Cardiac fibroblast (primary cell): Measurements from ENCODE around the gene DCXR.

ENCODE experiments used
- DNase-seq, 2 donors: peaks; one replicate each; pipeline versions ENCODE4 v3.0.0 to v3.0.0-alpha.2; 2010; ENCODE audit warnings: low read depth in 2 of 2
- H3K4me3 ChIP-seq, 2 donors: replicated peaks in 1 of 2; 1 replicate in 1 of 2; 2 replicates in 1 of 2; pipeline ENCODE4 v1.5.1; 2011; ENCODE audit warnings: low read depth in 2 of 2, low read length in 2 of 2, mild to moderate bottlenecking in 2 of 2, moderate library complexity in 1 of 2
- CTCF ChIP-seq: IDR thresholded peaks from one replicate; pipeline ENCODE4 v1.5.1; 2011; ENCODE audit warnings: low read depth, mild to moderate bottlenecking, low read length, inconsistent platforms

DCXR gene

GRCh38 chr17:82010575-82011525 is 26.6 kb downstream of the DCXR start:
- TF ChIP-seq CTCF, result no peak
- H3K4me3 ChIP-seq, result no peak overlapping the region
- no peak for DNase-seq

- DNase-seq, result no peak
- no peak for TF ChIP-seq CTCF
- H3K4me3 ChIP-seq, result no peak overlapping the region
These were observed 28.1 kb downstream of the DCXR start for GRCh38 chr17:82009413-82009812.

GRCh38 chr17:82008941-82009405 is 28.5 kb downstream of the DCXR start:
- DNase-seq, result no peak
- H3K4me3 ChIP-seq, result no peak overlapping the region
- no peak for TF ChIP-seq CTCF

GRCh38 chr17:82008258-82008940 is 29.1 kb downstream of the DCXR start:
- no peak overlapping the region for H3K4me3 ChIP-seq
- no peak for DNase-seq
- no peak for TF ChIP-seq CTCF

GRCh38 chr17:82007495-82008257 is 29.8 kb downstream of the DCXR start:
- H3K4me3 ChIP-seq, result no peak overlapping the region
- TF ChIP-seq CTCF, result no peak
- DNase-seq, result no peak

GRCh38 chr17:82007228-82007494 is 30.3 kb downstream of the DCXR start:
- no peak for TF ChIP-seq CTCF
- DNase-seq, result no peak
- no peak overlapping the region for H3K4me3 ChIP-seq
